Uterus (tissue), 4 donors: ENCODE data around the gene SPAG5. TPM values are rescaled to one million over a fixed set of nuclear protein-coding genes. Genes with fewer than 3 reads are reported as not detected.

Source experiments
- DNase-seq, 2 donors: peaks; one replicate each; pipeline ENCODE4 v3.0.0-alpha.2; 2019 to 2020
- H3K27ac ChIP-seq, 2 donors: fragments of 200-600 bp; sonication (generic); 1 replicate in 1 of 2; 2 replicates in 1 of 2; pipeline ENCODE4 v1.5.1; 2016 to 2018
- H3K27me3 ChIP-seq, 2 donors: fragments of 200-600 bp; sonication (generic); one replicate each; pipeline ENCODE4 v1.5.1; 2018 to 2019; ENCODE audit warnings: control low read depth in 1 of 2
- H3K36me3 ChIP-seq, 2 donors: fragments of 200-600 bp; sonication (generic); one replicate each; pipeline ENCODE4 v1.5.1; 2019; ENCODE audit warnings: control low read depth in 1 of 2
- H3K4me1 ChIP-seq, 2 donors: fragments of 200-600 bp; sonication (generic); one replicate each; pipeline ENCODE4 v1.5.1; 2018 to 2019; ENCODE audit warnings: control low read depth in 1 of 2
- H3K4me3 ChIP-seq, 2 donors: fragments of 200-600 bp; sonication (generic); 1 replicate in 1 of 2; 2 replicates in 1 of 2; pipeline ENCODE4 v1.5.1; 2018 to 2019; ENCODE audit warnings: mild to moderate bottlenecking in 1 of 2
- H3K9me3 ChIP-seq, 2 donors: fragments of 200-600 bp; sonication (generic); one replicate each; pipeline ENCODE4 v1.5.1; 2019; ENCODE audit warnings: control low read depth in 1 of 2
- CTCF ChIP-seq, 4 experiments: fragments of 200-600 bp in 2 of 4; fragments of 450-650 bp in 2 of 4; sonication (generic) in 2 of 4; IDR thresholded peaks; one replicate each; pipeline ENCODE4 v1.5.1; 2016 to 2019; ENCODE audit warnings: antibody characterized with exemption in 4 of 4, mild to moderate bottlenecking in 2 of 4, moderate library complexity in 1 of 4
- POLR2A ChIP-seq, 2 donors: fragments of 450-650 bp; IDR thresholded peaks; one replicate each; pipeline ENCODE4 v1.6.1; 2016; ENCODE audit warnings: antibody characterized with exemption in 2 of 2, mild to moderate bottlenecking in 1 of 2, moderate library complexity in 1 of 2
- intact Hi-C: fragments of 100-400 bp; cut with DNase I; formaldehyde crosslinking; loops from one replicate; pipeline ENCODE4 v1.15.1; 2023; ENCODE audit warnings: low total_unique reads
- total RNA-seq, 4 donors: library from RNA; depleted of rRNA in 3 of 4; stranded (reverse); fragments of >200 nt in 3 of 4; gene quantifications; one replicate each; pipeline versions ENCODE4 v1.1.0 to v1.2.4, GENCODE V29; 2014 to 2023
- donor health status: DM: yes; HTN: yes; CAD: no.

SPAG5 gene
- total RNA-seq, 4 donors from 2014 or later: 1.5 to 21.4 (median 7.0) TPM; not detected in 1

GRCh38 chr17:28575126-28575795 lies 23.6 kb downstream of the SPAG5 start:
- no peaks in the 10 kb centered on the region for H3K36me3 ChIP-seq
- TF ChIP-seq POLR2A (IDR thresholded peaks at IDR 0.05): no peak

GRCh38 chr17:28574526-28574925 lies 24.3 kb downstream of the SPAG5 start:
- H3K4me3 ChIP-seq: no peak overlapping the region
- intact Hi-C loops: no loop called here
- H3K27ac ChIP-seq: no peak overlapping the region
- no peaks in the 10 kb centered on the region for H3K27me3 ChIP-seq
- TF ChIP-seq POLR2A (IDR thresholded peaks at IDR 0.05) (no peak), CTCF (IDR thresholded peaks at IDR 0.05) (no peak)
- H3K36me3 ChIP-seq: no peaks in the 10 kb centered on the region
- no peak for DNase-seq
- peaks cover 4 to 10% of the 10 kb centered on the region in 2 donors for H3K4me1 ChIP-seq
- no peaks in the 10 kb centered on the region for H3K9me3 ChIP-seq

More at GRCh38 chr17:28575126-28575795, 23.6 kb downstream of the SPAG5 start:
- Histone ChIP-seq H3K27me3 (no peaks in the 10 kb centered on the region), H3K9me3 (no peaks in the 10 kb centered on the region), H3K4me3 (no peak overlapping the region), H3K27ac (no peak overlapping the region), H3K4me1 (peaks cover 4 to 6% of the 10 kb centered on the region in 2 donors)
- intact Hi-C loops: no loop called here
- DNase-seq: no peak

- H3K4me1 ChIP-seq: peaks cover 4 to 10% of the 10 kb centered on the region in 2 donors
- intact Hi-C loops: no loop called here
- H3K4me3 ChIP-seq: no peak overlapping the region
- H3K36me3 ChIP-seq: no peaks in the 10 kb centered on the region
- no peaks in the 10 kb centered on the region for H3K27me3 ChIP-seq
- no peak for TF ChIP-seq CTCF (IDR thresholded peaks at IDR 0.05)
- no peak for TF ChIP-seq POLR2A (IDR thresholded peaks at IDR 0.05)
- H3K9me3 ChIP-seq: no peaks in the 10 kb centered on the region
- no peak for DNase-seq
- no peak overlapping the region for H3K27ac ChIP-seq
Observed at GRCh38 chr17:28573966-28574480, 24.8 kb downstream of the SPAG5 start.

- TF ChIP-seq POLR2A (IDR thresholded peaks at IDR 0.05): no peak
- TF ChIP-seq CTCF (IDR thresholded peaks at IDR 0.05): no peak
- Histone ChIP-seq H3K27me3 (no peaks in the 10 kb centered on the region), H3K36me3 (no peaks in the 10 kb centered on the region), H3K9me3 (no peaks in the 10 kb centered on the region), H3K27ac (no peak overlapping the region), H3K4me1 (peaks cover 4 to 10% of the 10 kb centered on the region in 2 donors), H3K4me3 (no peak overlapping the region)
- DNase-seq: no peak
- intact Hi-C loops: no loop called here
Observed at GRCh38 chr17:28573521-28573920, 25.3 kb downstream of the SPAG5 start.

GRCh38 chr17:28573040-28573380 lies 25.8 kb downstream of the SPAG5 start:
- DNase-seq: no peak
- Histone ChIP-seq H3K4me3 (no peak overlapping the region), H3K36me3 (no peaks in the 10 kb centered on the region), H3K27me3 (no peaks in the 10 kb centered on the region), H3K4me1 (peaks cover 4 to 10% of the 10 kb centered on the region in 2 donors), H3K27ac (no peak overlapping the region), H3K9me3 (no peaks in the 10 kb centered on the region)
- intact Hi-C loops: no loop called here
- TF ChIP-seq CTCF (IDR thresholded peaks at IDR 0.05) (no peak), POLR2A (IDR thresholded peaks at IDR 0.05) (no peak)
